ENCODE results near the gene ITGAE. TPM values are rescaled to one million over a fixed set of nuclear protein-coding genes. Genes with fewer than 3 reads are reported as not detected.

The ITGAE gene
- total and polyA plus RNA-seq, 10 of the 15 experiments (the other 5 are each of a cell fraction or from before 2014, with no cell fraction given), result 13.1 to 161 (median 34.8) TPM

DNA sequence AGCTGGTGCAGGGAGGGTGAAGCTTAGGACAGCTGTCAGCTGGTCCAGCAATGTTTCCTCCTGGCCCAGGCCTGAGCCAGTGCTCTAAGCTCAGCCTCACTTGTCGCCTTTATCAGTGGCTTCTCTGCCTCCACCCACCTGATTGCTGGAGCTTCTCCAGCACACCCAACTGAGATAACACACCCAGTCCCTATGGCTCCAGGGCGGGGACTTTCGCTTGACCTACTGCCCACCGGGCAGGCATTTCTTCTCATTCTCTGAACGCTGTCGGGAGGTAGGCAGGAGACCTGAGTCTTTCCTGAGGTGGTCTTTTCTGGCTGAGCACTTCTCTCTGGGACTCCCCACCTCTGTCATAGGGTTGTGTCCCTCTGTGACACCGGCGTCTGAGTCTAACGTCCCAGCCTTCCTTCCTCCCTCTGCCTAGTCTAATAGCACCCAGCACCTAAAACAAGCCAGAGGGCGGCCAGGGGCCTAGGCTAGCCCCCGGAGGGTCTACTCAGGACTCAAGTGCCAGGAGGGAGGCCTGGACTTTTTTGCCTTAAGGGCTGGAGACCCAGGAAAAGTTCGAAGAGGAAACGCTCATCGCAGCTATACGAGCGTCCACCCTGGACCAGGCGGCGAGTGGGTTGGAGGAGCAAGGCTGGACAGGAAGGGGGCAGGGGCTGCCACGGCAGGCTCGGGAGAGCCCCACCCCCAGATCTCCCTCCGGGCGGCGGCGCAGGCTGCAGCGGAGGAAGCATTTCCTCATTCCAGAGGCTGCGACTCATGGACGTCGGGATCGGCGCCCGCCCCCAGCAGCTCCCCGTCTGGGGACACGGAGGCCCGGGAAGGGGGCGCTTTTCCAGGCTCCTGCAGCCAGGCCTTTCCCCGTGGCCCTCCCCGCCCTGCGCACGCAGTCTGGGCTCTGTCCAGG is 133.4 kb downstream of the ITGAE start (continued):
- TF ChIP-seq, protein P1, sequence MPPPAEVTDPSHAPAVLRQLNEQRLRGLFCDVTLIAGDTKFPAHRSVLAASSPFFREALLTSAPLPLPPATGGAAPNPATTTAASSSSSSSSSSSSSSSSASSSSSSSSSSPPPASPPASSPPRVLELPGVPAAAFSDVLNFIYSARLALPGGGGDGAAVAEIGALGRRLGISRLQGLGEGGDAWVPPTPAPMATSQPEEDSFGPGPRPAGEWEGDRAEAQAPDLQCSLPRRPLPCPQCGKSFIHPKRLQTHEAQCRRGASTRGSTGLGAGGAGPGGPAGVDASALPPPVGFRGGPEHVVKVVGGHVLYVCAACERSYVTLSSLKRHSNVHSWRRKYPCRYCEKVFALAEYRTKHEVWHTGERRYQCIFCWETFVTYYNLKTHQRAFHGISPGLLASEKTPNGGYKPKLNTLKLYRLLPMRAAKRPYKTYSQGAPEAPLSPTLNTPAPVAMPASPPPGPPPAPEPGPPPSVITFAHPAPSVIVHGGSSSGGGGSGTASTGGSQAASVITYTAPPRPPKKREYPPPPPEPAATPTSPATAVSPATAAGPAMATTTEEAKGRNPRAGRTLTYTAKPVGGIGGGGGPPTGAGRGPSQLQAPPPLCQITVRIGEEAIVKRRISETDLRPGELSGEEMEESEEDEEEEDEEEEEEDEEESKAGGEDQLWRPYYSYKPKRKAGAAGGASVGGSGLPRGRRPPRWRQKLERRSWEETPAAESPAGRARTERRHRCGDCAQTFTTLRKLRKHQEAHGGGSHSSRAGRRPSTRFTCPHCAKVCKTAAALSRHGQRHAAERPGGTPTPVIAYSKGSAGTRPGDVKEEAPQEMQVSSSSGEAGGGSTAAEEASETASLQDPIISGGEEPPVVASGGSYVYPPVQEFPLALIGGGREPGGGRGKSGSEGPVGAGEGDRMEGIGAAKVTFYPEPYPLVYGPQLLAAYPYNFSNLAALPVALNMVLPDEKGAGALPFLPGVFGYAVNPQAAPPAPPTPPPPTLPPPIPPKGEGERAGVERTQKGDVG (CRISPR knock-in tag; IDR thresholded peaks at IDR 0.05), result no peak
- TF ChIP-seq YY1 (IDR thresholded peaks at IDR 0.05; ENCODE audit: low read depth, low read length), result no peak
- TF ChIP-seq JUNB (IDR thresholded peaks at IDR 0.05), result no peak
- no peak for TF ChIP-seq SUPT20H (IDR thresholded peaks at IDR 0.05; ENCODE audit: borderline replicate concordance, control insufficient read depth, low read depth, low read length)
- TF ChIP-seq MYB (IDR thresholded peaks at IDR 0.05; ENCODE audit: borderline replicate concordance, low read depth, low read length), result no peak
- no peak for TF ChIP-seq NR2C1 (IDR thresholded peaks at IDR 0.05)
- no peak for TF ChIP-seq ZZZ3 (IDR thresholded peaks at IDR 0.05; ENCODE audit: control insufficient read depth, insufficient read length, low read depth)
- no peak for TF ChIP-seq ZSCAN29 (IDR thresholded peaks at IDR 0.05)
- TF ChIP-seq, protein P2, sequence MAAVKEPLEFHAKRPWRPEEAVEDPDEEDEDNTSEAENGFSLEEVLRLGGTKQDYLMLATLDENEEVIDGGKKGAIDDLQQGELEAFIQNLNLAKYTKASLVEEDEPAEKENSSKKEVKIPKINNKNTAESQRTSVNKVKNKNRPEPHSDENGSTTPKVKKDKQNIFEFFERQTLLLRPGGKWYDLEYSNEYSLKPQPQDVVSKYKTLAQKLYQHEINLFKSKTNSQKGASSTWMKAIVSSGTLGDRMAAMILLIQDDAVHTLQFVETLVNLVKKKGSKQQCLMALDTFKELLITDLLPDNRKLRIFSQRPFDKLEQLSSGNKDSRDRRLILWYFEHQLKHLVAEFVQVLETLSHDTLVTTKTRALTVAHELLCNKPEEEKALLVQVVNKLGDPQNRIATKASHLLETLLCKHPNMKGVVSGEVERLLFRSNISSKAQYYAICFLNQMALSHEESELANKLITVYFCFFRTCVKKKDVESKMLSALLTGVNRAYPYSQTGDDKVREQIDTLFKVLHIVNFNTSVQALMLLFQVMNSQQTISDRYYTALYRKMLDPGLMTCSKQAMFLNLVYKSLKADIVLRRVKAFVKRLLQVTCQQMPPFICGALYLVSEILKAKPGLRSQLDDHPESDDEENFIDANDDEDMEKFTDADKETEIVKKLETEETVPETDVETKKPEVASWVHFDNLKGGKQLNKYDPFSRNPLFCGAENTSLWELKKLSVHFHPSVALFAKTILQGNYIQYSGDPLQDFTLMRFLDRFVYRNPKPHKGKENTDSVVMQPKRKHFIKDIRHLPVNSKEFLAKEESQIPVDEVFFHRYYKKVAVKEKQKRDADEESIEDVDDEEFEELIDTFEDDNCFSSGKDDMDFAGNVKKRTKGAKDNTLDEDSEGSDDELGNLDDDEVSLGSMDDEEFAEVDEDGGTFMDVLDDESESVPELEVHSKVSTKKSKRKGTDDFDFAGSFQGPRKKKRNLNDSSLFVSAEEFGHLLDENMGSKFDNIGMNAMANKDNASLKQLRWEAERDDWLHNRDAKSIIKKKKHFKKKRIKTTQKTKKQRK (IDR thresholded peaks at IDR 0.05; ENCODE audit: low read depth, low read length), result no peak
- TF ChIP-seq EED (IDR thresholded peaks at IDR 0.05; ENCODE audit: low read depth), result no peak
- TF ChIP-seq IKZF2 (IDR thresholded peaks at IDR 0.05), result peak in 1 of 2 experiments; percentile 12; a peak in 1 of 4 replicates

All from GM12878 (cell line).